ENCODE data around the gene UCP1.
"Not testable (repeated sequence)": the region's sequence is repeated elsewhere in the genome, so short reads cannot be mapped to it uniquely, and the experiment has no call there.

UCP1 gene

DNA sequence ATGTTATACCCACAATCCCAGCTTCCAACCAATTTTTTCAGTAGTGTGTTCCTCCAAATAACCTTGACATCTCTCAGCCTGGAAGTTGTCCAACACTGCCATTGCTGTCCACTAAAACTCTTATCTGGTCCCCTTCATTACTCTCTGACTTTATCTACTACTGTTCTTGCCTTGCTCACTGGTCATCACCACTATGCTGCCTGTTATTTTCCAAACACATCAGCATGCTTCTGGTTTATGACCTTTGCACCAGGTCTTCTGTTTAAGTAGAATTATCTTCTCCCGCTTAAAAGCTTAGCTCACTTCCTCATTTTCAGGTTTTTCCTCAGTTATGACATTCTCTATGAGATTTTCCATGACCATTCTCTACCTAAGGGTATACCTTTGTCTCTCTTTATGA lies 39.3 kb downstream of the UCP1 start:
- no peak for DNase-seq

DNA sequence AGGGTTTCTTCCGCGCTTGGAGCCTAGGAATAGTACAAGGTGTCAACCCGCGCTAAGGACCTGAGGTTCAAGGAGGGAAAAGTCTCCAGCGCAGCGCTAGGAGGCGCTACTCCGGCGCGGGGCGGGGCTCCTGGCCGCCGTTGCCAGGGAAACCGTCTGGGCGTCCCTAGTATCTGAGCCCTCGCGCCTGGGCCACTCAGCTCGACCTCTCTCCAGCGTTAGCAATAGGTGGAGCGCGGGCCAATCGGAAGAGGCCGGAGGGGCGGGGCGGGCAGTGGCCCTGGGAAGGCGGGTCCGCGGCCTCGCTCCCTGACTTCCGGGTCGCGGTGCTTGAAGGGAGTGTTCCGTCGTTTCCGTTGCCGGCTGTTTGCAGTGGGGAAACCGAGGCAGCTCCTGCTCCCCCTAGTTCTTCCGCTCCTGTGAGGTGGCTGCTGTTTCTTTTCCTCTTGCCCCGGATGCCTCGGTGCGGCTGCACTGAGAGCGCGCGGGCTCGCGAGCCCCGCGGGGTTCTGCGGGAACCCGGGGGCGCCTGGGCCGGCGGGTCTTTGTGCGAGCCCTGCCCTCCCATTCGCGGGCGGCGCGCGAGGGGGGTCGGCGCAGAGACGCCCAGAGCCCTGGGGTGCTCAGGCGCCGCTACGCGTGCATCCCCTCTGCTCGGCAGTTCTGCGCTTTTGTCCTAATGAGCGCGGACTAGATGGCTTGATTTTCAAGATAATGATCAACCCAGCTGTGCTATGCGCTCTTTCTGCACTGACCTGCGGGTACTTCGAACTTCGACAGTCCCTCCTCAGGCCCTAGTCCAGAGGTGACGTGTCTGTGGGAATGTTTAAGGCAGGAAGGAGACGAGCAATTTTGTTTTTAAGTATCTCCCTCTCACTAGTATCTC lies 44.7 kb downstream of the UCP1 start, which contains the start of gene ELMOD2:
TSS of gene ELMOD2 (plus strand) at position 312 of the 886 bp plus-strand sequence. CDS start 1,261 bp downstream, outside the sequence.
- peak; percentile 99 for DNase-seq

DNA sequence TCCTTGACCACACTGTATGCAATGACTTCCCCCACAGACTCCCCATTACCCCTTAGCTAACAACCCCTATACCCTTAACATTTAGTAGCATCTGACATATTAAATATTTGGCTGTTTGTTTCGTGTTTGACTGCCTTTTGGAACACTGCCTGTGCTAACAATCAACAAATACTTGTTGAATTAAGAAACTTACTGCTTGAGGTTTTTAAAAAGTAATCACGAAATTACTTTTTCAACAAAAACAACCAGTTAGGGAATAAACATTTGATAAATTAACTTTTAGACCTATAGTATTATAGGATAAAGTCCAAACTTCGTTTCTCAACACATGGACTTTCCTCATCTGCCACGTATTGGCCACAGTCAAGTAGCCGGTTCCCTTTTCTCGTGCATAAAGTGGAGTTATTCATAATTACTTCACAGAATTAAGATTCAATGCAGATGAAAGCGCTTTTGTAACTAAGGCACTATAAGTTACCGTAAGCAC lies 45.3 kb downstream of the UCP1 start:
- DNase-seq, result no peak

DNA sequence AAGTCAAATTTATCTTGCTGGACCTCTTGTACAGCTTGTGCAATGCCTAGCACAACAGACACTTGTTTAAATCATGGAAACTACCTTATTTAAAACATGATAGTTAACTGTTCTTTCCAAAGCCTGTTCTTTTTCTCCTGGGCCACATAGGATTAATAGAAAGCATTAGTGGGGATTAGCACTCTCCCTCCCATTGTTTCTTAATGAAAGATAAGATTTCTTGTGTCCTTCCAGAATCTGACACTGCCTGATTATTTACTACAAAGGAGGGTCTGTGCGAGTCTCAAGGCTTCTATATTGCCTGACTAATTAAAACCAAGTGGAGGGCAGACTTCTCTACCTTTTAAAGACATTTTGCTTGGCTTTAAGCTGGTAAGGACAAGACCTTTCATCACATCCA lies 53.3 kb downstream of the UCP1 start:
- no peak for DNase-seq

DNA sequence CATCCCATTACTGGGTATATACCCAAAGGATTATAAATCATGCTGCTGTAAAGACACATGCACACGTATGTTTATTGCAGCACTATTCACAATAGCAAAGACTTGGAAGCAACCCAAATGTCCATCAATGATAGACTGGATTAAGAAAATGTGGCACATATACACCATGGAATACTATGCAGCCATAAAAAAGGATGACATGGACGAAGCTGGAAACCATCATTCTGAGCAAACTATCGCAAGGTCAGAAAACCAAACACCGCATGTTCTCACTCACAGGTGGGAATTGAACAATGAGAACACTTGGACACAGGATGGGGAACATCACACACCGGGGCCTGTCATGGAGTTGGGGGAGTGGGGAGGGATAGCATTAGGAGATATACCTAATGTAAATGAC lies 55.0 kb downstream of the UCP1 start:
- DNase-seq, result not testable (repeated sequence)
